GM12878 (cell line): ENCODE data around the gene CDH1. TPM values are rescaled to one million over a fixed set of nuclear protein-coding genes. Genes with fewer than 3 reads are reported as not detected.

Experiments
- ATF7 ChIP-seq: fragments of 450-650 bp; IDR thresholded peaks from 2 replicates; pipeline ENCODE4 v1.6.1; 2016; ENCODE audit warnings: low read depth, mild to moderate bottlenecking
- CBX5 ChIP-seq: sonication (generic); IDR thresholded peaks from 2 replicates; pipeline ENCODE4 v1.6.1; 2016; ENCODE audit warnings: low read depth, moderate library complexity, mild to moderate bottlenecking, inconsistent platforms
- CHD1 ChIP-seq: IDR thresholded peaks from 2 replicates; pipeline ENCODE4 v1.6.1; 2012; ENCODE audit warnings: low read depth, low read length, improper control_type of control experiment
- CREM ChIP-seq: IDR thresholded peaks from 2 replicates; pipeline ENCODE4 v1.6.1; 2014; ENCODE audit warnings: antibody characterized with exemption, low read depth
- MEF2B ChIP-seq: fragments of 450-650 bp; IDR thresholded peaks from 2 replicates; pipeline ENCODE4 v1.6.1; 2018; ENCODE audit warnings: mild to moderate bottlenecking, moderate library complexity; ENCODE audit not compliant: partially characterized antibody, poor library complexity, severe bottlenecking
- RUNX3 ChIP-seq: IDR thresholded peaks from 2 replicates; pipeline ENCODE4 v1.6.1; 2012; ENCODE audit warnings: low read length, inconsistent platforms
- SREBF1 ChIP-seq: IDR thresholded peaks from 2 replicates; pipeline ENCODE4 v1.6.1; 2012; ENCODE audit warnings: mild to moderate bottlenecking, low read length
- ZBTB11 ChIP-seq: fragments of 450-650 bp; formaldehyde crosslinking; IDR thresholded peaks from 2 replicates; pipeline ENCODE4 v1.5.0; 2022; ENCODE audit warnings: mild to moderate bottlenecking, missing genetic modification characterization
- ZNF384 ChIP-seq: IDR thresholded peaks from 2 replicates; pipeline ENCODE4 v1.6.1; 2012; ENCODE audit warnings: low read depth, mild to moderate bottlenecking, low read length, improper control_type of control experiment, borderline replicate concordance
- ZNF687 ChIP-seq: fragments of 450-650 bp; IDR thresholded peaks from 2 replicates; pipeline ENCODE4 v1.6.1; 2017; ENCODE audit warnings: mild to moderate bottlenecking, moderate library complexity
- polyA plus RNA-seq, 11 experiments: library from polyadenylated mRNA; depleted of rRNA in 4 of 11; unstranded in 6 of 11; stranded (reverse) in 5 of 11; fragments of >200 nt; fragmentation: Nextera tagmentation in 4 of 11; fragmentation: Illumina TruSeq in 1 of 11; extraction: Ambion mirVana in 4 of 11; extraction: Trizol in 1 of 11; gene quantifications; 1 replicate in 1 of 11; 2 replicates in 10 of 11; pipeline versions ENCODE4 v1.2.1 to v1.2.3, GENCODE V29; 2011 to 2016; ENCODE audit warnings: inconsistent platforms in 2 of 11, missing spikeins in 2 of 11, low read depth in 1 of 11
- total RNA-seq, 4 experiments: library from RNA; depleted of rRNA in 3 of 4; stranded (reverse); fragments of >200 nt in 3 of 4; fragmentation: Illumina TruSeq in 1 of 4; extraction: Trizol in 1 of 4; gene quantifications; 2 replicates each; pipeline versions ENCODE4 v1.2.1 to v1.2.3, GENCODE V29; 2013 to 2021
- TF ChIP-seq, protein P1 (sequence below): fragments of 450-650 bp; IDR thresholded peaks from 2 replicates; pipeline ENCODE4 v1.6.1; 2018; ENCODE audit warnings: mild to moderate bottlenecking, low read depth, moderate library complexity; ENCODE audit not compliant: partially characterized antibody

The CDH1 gene
- total and polyA plus RNA-seq, 10 of the 15 experiments (the other 5 are each of a cell fraction or from before 2014, with no cell fraction given): 2.2 to 30.6 (median 17.7) TPM

DNA sequence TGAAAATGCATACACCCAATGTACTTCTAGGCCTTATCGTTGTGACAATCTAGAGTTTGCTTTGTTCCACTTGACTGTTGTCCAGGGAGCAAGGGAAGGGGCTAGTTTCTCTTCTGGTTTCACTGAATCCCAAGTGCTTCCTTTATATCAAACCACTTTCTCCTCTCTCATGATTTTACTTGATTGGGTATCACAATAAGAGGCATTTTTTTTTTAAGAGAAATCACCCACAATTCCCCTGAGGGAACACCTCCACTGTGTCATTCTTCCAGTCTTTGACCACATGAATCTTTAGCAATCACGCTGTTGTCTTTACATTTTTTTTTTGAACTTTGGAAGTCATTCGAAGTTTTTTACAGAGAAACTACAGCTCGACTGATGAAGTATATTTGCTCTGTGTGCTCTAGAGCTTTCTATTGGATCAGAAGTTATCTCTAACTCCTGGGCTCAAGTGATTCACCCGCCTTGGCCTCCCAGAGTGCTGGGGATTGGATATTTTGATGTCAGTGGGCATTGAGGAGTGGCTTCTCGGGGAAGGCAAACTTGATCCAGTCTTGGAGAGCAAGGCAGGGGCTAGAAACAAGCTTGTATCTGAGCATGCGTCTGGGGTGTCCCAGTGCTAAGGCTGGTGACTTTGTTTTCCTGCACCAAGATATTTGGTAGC lies 3.0 kb downstream of the CDH1 start (continued):
- TF ChIP-seq ZNF687 (peak; percentile 60), RUNX3 (peak; percentile 68), CREM (no peak), MEF2B (peak; percentile 92), ZBTB11 (CRISPR knock-in tag) (no peak), CBX5 (no peak), CHD1 (no peak), ZNF384 (peak; percentile 76; the same call in 1 of the 2 replicates), ATF7 (peak; percentile 48; the same call in 1 of the 2 replicates), SREBF1 (no peak)
- TF ChIP-seq, protein P1, sequence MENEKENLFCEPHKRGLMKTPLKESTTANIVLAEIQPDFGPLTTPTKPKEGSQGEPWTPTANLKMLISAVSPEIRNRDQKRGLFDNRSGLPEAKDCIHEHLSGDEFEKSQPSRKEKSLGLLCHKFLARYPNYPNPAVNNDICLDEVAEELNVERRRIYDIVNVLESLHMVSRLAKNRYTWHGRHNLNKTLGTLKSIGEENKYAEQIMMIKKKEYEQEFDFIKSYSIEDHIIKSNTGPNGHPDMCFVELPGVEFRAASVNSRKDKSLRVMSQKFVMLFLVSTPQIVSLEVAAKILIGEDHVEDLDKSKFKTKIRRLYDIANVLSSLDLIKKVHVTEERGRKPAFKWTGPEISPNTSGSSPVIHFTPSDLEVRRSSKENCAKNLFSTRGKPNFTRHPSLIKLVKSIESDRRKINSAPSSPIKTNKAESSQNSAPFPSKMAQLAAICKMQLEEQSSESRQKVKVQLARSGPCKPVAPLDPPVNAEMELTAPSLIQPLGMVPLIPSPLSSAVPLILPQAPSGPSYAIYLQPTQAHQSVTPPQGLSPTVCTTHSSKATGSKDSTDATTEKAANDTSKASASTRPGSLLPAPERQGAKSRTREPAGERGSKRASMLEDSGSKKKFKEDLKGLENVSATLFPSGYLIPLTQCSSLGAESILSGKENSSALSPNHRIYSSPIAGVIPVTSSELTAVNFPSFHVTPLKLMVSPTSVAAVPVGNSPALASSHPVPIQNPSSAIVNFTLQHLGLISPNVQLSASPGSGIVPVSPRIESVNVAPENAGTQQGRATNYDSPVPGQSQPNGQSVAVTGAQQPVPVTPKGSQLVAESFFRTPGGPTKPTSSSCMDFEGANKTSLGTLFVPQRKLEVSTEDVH: no peak
